ENCODE data around the gene FAM227A.
"Not testable (repeated sequence)": the region's sequence is repeated elsewhere in the genome, so short reads cannot be mapped to it uniquely, and the experiment has no call there.

Gene FAM227A

GRCh38 chr22:38657045-38657909, 1.1 kb upstream of the FAM227A start:
- DNase-seq (ENCODE audit: low read depth): peak; percentile 27

GRCh38 chr22:38655519-38656255, 505 bp downstream of the FAM227A start:
- peak; percentile 7 for DNase-seq (ENCODE audit: low read depth)

GRCh38 chr22:38653741-38654140, 2.5 kb downstream of the FAM227A start:
- DNase-seq (ENCODE audit: low read depth): no peak

GRCh38 chr22:38652859-38653258, 3.3 kb downstream of the FAM227A start:
- peak; percentile 12 for DNase-seq (ENCODE audit: low read depth)

GRCh38 chr22:38649841-38650522, 6.2 kb downstream of the FAM227A start:
- DNase-seq (ENCODE audit: low read depth): no peak

- DNase-seq (ENCODE audit: low read depth): no peak
Measured at GRCh38 chr22:38645430-38645829, 10.8 kb downstream of the FAM227A start.

- not testable (repeated sequence) for DNase-seq (ENCODE audit: low read depth)
Measured at GRCh38 chr22:38644245-38644644, 11.9 kb downstream of the FAM227A start.

- DNase-seq (ENCODE audit: low read depth): no peak
Measured at GRCh38 chr22:38641476-38642040, 14.6 kb downstream of the FAM227A start.

GRCh38 chr22:38638728-38639127, 17.5 kb downstream of the FAM227A start:
- no peak for DNase-seq (ENCODE audit: low read depth)

- no peak for DNase-seq (ENCODE audit: low read depth)
Measured at GRCh38 chr22:38638216-38638615, 18.0 kb downstream of the FAM227A start.

GRCh38 chr22:38632528-38632927, 23.7 kb downstream of the FAM227A start:
- DNase-seq (ENCODE audit: low read depth): no peak

GRCh38 chr22:38631724-38632123, 24.5 kb downstream of the FAM227A start:
- DNase-seq (ENCODE audit: low read depth): no peak

- no peak for DNase-seq (ENCODE audit: low read depth)
Measured at GRCh38 chr22:38629108-38629507, 27.1 kb downstream of the FAM227A start.

GRCh38 chr22:38628444-38628843, 27.7 kb downstream of the FAM227A start:
- no peak for DNase-seq (ENCODE audit: low read depth)

- no peak for DNase-seq (ENCODE audit: low read depth)
Measured at GRCh38 chr22:38623351-38623750, 32.8 kb downstream of the FAM227A start.

GRCh38 chr22:38618682-38619081, 37.5 kb downstream of the FAM227A start:
- peak; percentile 46 for DNase-seq (ENCODE audit: low read depth)

- DNase-seq (ENCODE audit: low read depth): no peak
Measured at GRCh38 chr22:38618258-38618657, 37.9 kb downstream of the FAM227A start.

- DNase-seq (ENCODE audit: low read depth): not testable (repeated sequence)
Measured at GRCh38 chr22:38615064-38615405, 41.2 kb downstream of the FAM227A start.

- peak; percentile 35 for DNase-seq (ENCODE audit: low read depth)
Measured at GRCh38 chr22:38614332-38615063, 41.7 kb downstream of the FAM227A start.

- DNase-seq (ENCODE audit: low read depth): no peak
Measured at GRCh38 chr22:38613588-38613987, 42.6 kb downstream of the FAM227A start.

- no peak for DNase-seq (ENCODE audit: low read depth)
Measured at GRCh38 chr22:38612217-38613006, 43.8 kb downstream of the FAM227A start.

Data from iris pigment epithelial cell (primary cell).